BJ (cell line): Measurements from ENCODE around the gene EFCAB12. TPM values are rescaled to one million over a fixed set of nuclear protein-coding genes. Genes with fewer than 3 reads are reported as not detected.
"Not testable (repeated sequence)": the region's sequence is repeated elsewhere in the genome, so short reads cannot be mapped to it uniquely, and the experiment has no call there.

Experiments used
- CTCF ChIA-PET: fragments of 350-600 bp; formaldehyde crosslinking; extraction: SDS; loops from one replicate; lab custom pipeline; 2021; ENCODE audit warnings: antibody characterized with exemption, inconsistent platforms; lab: Yijun Ruan, JAX
- POLR2A ChIA-PET: fragments of 300-600 bp; sonication (Branson Sonifier 250); formaldehyde crosslinking; extraction: SDS; loops from one replicate; lab custom pipeline; 2021; ENCODE audit warnings: antibody characterized with exemption; lab: Charles Lee
- DNase-seq: peaks from one replicate; pipeline ENCODE4 v3.0.0-alpha.2; 2011; ENCODE audit warnings: low read depth
- H3K27me3 ChIP-seq: 2 replicates; pipeline ENCODE4 v1.6.0; 2011; ENCODE audit warnings: low read length; ENCODE audit not compliant: control insufficient read depth, insufficient read depth
- H3K36me3 ChIP-seq: 2 replicates; pipeline ENCODE4 v1.5.1; 2011; ENCODE audit warnings: low read length; ENCODE audit not compliant: control insufficient read depth, insufficient read depth
- H3K4me3 ChIP-seq: 2 replicates; pipeline ENCODE4 v1.5.1; 2011; ENCODE audit warnings: low read depth, mild to moderate bottlenecking, control low read depth, low read length
- CTCF ChIP-seq: IDR thresholded peaks from 2 replicates; pipeline ENCODE4 v1.5.1; 2011; ENCODE audit warnings: low read depth, mild to moderate bottlenecking, control low read depth, inconsistent platforms, low read length, moderate library complexity; ENCODE audit not compliant: insufficient read depth
- polyA plus RNA-seq: library from polyadenylated mRNA; depleted of rRNA; stranded (reverse); fragments of >200 nt; gene quantifications from 2 replicates; pipeline ENCODE4 v1.2.3, GENCODE V29; 2011

Gene EFCAB12
- polyA plus RNA-seq, 1 experiment: 0.02 TPM

GRCh38 chr3:129399895-129400357, 28.5 kb downstream of the EFCAB12 start:
- DNase-seq: no peak
- Histone ChIP-seq H3K4me3 (no peak overlapping the region), H3K36me3 (peaks cover 2% of the 10 kb centered on the region), H3K27me3 (no peaks in the 10 kb centered on the region)
- CTCF ChIA-PET: interaction anchor here (0.6 to 3.1 kb wide), 10 partner anchors 9 to 62 kb away, joined by 3 to 12 read pairs (median 4); no protein-coding TSS in a partner anchor
- no peak for TF ChIP-seq CTCF
- POLR2A ChIA-PET: no interaction called here

- H3K4me3 ChIP-seq: peak overlapping the region; percentile 56
- TF ChIP-seq CTCF: peak; percentile 81
- DNase-seq: peak; percentile 84
- ChIA-PET POLR2A (no interaction called here), CTCF (interaction anchor here (0.6 to 3.1 kb wide), 10 partner anchors 9 to 31 kb away, joined by 3 to 12 read pairs (median 4); no protein-coding TSS in a partner anchor)
- H3K27me3 ChIP-seq: no peaks in the 10 kb centered on the region
- peaks cover 2% of the 10 kb centered on the region for H3K36me3 ChIP-seq
These were observed 29.1 kb downstream of the EFCAB12 start for GRCh38 chr3:129399145-129399894.

- POLR2A ChIA-PET: no interaction called here
These were observed 29.7 kb downstream of the EFCAB12 start for GRCh38 chr3:129398803-129399144.

GRCh38 chr3:129393760-129394564, 34.5 kb downstream of the EFCAB12 start:
- CTCF ChIA-PET, DNase-seq, H3K4me3 ChIP-seq, POLR2A ChIA-PET, H3K27me3 ChIP-seq, H3K36me3 ChIP-seq: not testable (repeated sequence)

More at GRCh38 chr3:129398803-129399144, 29.7 kb downstream of the EFCAB12 start:
- CTCF ChIA-PET: interaction anchor here (0.6 to 1.3 kb wide), 2 partner anchors 8 to 11 kb away, joined by 3 to 4 read pairs; no protein-coding TSS in a partner anchor
- Histone ChIP-seq H3K36me3 (peaks cover 2% of the 10 kb centered on the region), H3K27me3 (no peaks in the 10 kb centered on the region), H3K4me3 (peak overlapping the region; percentile 56)
- no peak for TF ChIP-seq CTCF
- no peak for DNase-seq

- Histone ChIP-seq H3K27me3 (no peaks in the 10 kb centered on the region), H3K4me3 (no peak overlapping the region), H3K36me3 (peaks cover 8% of the 10 kb centered on the region)
- ChIA-PET POLR2A (no interaction called here), CTCF (no interaction called here)
- no peak for DNase-seq
- no peak for TF ChIP-seq CTCF
These were observed 35.2 kb downstream of the EFCAB12 start for GRCh38 chr3:129393271-129393670.

- CTCF ChIA-PET, H3K36me3 ChIP-seq, H3K27me3 ChIP-seq, H3K4me3 ChIP-seq, POLR2A ChIA-PET, DNase-seq: not testable (repeated sequence)
These were observed 36.1 kb downstream of the EFCAB12 start for GRCh38 chr3:129392106-129392887.

GRCh38 chr3:129391583-129391982, 36.9 kb downstream of the EFCAB12 start:
- H3K4me3 ChIP-seq, CTCF ChIA-PET, H3K27me3 ChIP-seq, DNase-seq, POLR2A ChIA-PET: not testable (repeated sequence)
- peaks cover 11% of the 10 kb centered on the region for H3K36me3 ChIP-seq
